GM19351 (cell line): ENCODE measurements around the gene CCDC188.

Experiments
- ATAC-seq: cut with Tn5 transposase; IDR thresholded peaks from one replicate; pipeline ENCODE4 v1.9.1; 2021; ENCODE audit warnings: mild to moderate bottlenecking, moderate library complexity; ENCODE audit not compliant: unreplicated experiment

CCDC188 gene

DNA sequence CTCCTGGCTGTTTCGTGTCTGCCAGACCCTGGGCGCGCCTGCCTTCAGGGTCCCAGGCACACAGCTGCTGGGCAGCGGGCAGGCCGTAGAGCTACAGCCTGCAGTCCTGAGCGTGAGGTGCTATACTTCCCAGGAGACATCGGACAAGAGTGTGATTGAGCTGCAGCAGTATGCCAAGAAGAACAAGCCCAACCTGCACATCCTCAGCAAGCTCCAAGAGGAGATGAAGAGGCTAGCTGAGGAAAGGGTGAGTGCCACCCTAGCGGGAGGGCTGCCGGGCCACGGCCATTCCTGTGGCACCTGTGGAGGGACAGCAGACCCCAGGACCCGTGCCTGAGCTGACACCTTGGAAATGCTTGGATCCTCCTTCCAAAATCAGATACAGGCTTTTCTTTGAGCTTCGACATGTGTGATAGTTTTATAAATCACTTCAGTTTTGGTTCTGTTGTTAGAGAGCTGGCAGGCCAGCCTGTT lies 42.1 kb downstream of the CCDC188 start:
- no peak for ATAC-seq

DNA sequence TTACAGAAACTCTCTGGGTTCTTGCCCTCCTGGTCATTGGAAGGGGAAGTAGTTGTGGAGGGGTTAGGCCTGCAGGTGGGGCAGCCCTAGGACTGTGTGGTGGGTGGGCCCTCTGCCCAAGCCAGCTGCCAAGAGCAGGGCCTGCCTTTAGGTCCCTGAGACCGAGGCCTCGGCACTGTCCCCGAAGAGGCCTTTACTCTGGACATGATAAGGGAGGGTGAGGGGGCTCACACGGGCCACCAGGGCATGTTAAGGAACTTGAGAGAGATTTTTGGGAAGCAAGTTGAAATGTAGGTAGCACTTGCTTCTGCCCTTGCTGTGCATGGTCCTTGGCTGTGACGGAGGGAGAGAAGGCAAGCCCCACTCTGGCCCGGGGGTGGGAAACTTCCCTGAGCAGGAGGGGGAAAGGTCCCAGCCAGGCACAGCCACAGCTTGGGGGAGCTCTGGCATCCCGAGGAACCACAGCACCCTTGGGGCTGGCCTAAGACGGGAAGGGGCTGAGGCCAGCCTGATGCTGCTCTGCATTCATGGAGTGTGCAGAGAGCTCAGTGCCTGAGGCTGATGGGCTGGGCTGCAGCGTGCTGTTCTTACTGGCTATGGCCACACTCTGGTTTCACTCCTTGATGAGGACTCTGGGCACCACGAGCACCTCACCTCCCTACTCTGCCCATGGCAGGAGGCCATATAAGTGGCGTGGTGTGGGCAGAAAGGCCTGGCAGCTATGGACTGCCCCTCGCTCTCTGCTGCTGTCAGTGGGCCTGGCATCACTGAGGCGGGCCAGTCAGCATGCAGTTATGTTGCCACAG lies 42.7 kb downstream of the CCDC188 start:
- ATAC-seq: no peak

GRCh38 chr22:20107471-20107901 lies 43.4 kb downstream of the CCDC188 start:
- no peak for ATAC-seq

- ATAC-seq: no peak
These were observed 44.0 kb downstream of the CCDC188 start for GRCh38 chr22:20106849-20107237.

GRCh38 chr22:20106205-20106848 lies 44.5 kb downstream of the CCDC188 start:
- no peak for ATAC-seq

GRCh38 chr22:20105456-20106204 lies 45.2 kb downstream of the CCDC188 start:
- ATAC-seq: no peak

- ATAC-seq: no peak
These were observed 48.6 kb downstream of the CCDC188 start for GRCh38 chr22:20102203-20102780.

- ATAC-seq: no peak
These were observed 49.2 kb downstream of the CCDC188 start for GRCh38 chr22:20101638-20102037.

DNA sequence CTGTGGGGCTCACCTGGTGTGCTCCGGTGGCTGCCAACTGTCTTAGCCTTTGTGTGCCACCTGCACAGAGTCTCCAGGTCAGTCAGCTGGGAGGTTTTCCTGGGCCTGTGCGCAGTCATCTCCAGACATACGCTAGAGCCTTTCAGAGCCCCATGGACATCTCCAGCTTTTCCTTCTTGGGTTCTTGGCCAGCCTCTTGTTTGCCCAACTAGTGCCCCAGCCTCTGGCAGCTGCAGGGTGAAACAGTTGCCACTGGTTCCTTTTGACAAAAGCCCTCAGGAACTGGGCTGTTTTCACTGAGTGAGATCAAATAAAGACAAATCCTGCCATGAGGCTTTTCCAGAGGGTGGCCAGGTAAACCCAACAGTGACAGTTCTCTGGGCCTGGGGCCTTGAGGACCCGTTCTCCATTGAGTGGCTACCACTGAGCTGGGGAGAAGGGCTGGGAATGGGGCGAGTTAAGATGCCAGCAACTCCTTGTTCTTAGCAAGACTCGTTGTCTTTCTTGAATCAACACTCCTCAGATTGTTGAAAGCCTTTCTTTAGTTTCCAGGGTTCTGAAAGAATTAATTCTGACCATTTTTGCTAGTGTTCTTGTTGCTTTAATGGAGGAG lies 51.6 kb downstream of the CCDC188 start:
- ATAC-seq: no peak
